MCF 10A (cell line): ENCODE data around the gene LRIG3. TPM values are rescaled to one million over a fixed set of nuclear protein-coding genes. Genes with fewer than 3 reads are reported as not detected.
A peak's percentile ranks its signal among the peaks of the same experiment; 100 is the strongest.

ENCODE experiments used
- BruUV-seq: library from RNA; stranded (reverse); fragments of 400-500 nt; replicated peaks from 2 replicates; lab custom pipeline; 2021; lab: Mats Ljungman, UMichigan
- CTCF ChIA-PET: fragments of 300-600 bp; sonication (Branson Sonifier 250); formaldehyde crosslinking; extraction: SDS; loops from one replicate; lab custom pipeline; 2021; ENCODE audit warnings: antibody characterized with exemption, inconsistent platforms; lab: Yijun Ruan, JAX
- POLR2A ChIA-PET: fragments of 300-600, 350-650 bp; sonication (Branson Sonifier 250); formaldehyde crosslinking; extraction: SDS; loops from one replicate; lab custom pipeline; 2020; ENCODE audit warnings: antibody characterized with exemption, inconsistent platforms; lab: Yijun Ruan, JAX
- DNase-seq: peaks from one replicate; pipeline ENCODE4 v3.0.0-alpha.2; 2018; ENCODE audit not compliant: unreplicated experiment
- H3K27ac Mint-ChIP-seq: one replicate; pipeline ENCODE4 v1.8.0; 2022; ENCODE audit warnings: mild to moderate bottlenecking, low read depth, mixed read lengths; ENCODE audit not compliant: unreplicated experiment
- H3K27me3 Mint-ChIP-seq: one replicate; pipeline ENCODE4 v1.8.0; 2022; ENCODE audit warnings: mixed read lengths; ENCODE audit not compliant: insufficient read depth, unreplicated experiment
- H3K36me3 Mint-ChIP-seq: one replicate; pipeline ENCODE4 v1.8.0; 2022; ENCODE audit warnings: mild to moderate bottlenecking, moderate library complexity, mixed read lengths; ENCODE audit not compliant: insufficient read depth, unreplicated experiment
- H3K4me1 Mint-ChIP-seq: one replicate; pipeline ENCODE4 v1.8.0; 2022; ENCODE audit warnings: mixed read lengths; ENCODE audit not compliant: insufficient read depth, unreplicated experiment
- H3K4me3 Mint-ChIP-seq: one replicate; pipeline ENCODE4 v1.8.0; 2022; ENCODE audit warnings: mild to moderate bottlenecking, moderate library complexity, mixed read lengths; ENCODE audit not compliant: unreplicated experiment
- H3K9me3 Mint-ChIP-seq: one replicate; pipeline ENCODE4 v1.8.0; 2022; ENCODE audit warnings: mixed read lengths; ENCODE audit not compliant: unreplicated experiment
- intact Hi-C: fragments of 100-400 bp; cut with micrococcal nuclease; formaldehyde crosslinking; loops from 2 replicates; pipeline ENCODE4 v1.14.1; 2022
- total RNA-seq: library from RNA; stranded (reverse); gene quantifications from 2 replicates; pipeline ENCODE4 v1.2.3, GENCODE V29; 2022
- TF ChIP-seq, protein P1 (sequence below): fragments of 200-600 bp; IDR thresholded peaks from one replicate; pipeline ENCODE4 v1.8.0; 2022; ENCODE audit warnings: antibody characterized with exemption, mild to moderate bottlenecking; ENCODE audit not compliant: unreplicated experiment

Gene LRIG3
- total RNA-seq, 1 experiment from 2014 or later: 41.5 TPM

DNA sequence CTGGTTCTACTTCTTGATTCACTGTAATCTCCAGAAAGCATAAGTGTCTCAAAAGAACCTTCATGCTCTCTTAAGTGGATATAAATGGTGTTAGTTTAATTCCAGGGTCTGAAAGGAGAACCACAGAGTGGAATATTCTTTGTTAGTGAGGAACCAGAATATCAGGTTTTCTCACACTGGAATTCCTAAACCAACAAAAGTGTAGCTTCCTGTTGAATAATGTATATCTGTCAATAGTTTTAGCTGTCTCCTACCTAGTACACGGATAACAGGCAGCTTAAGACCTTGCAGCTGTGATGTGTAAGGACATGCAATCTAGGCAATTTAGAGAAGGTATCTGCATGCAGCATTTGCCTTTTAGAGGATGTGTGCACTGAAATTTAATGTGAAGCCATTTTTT, 24.0 kb downstream of the LRIG3 start:
- TF ChIP-seq, protein P1, sequence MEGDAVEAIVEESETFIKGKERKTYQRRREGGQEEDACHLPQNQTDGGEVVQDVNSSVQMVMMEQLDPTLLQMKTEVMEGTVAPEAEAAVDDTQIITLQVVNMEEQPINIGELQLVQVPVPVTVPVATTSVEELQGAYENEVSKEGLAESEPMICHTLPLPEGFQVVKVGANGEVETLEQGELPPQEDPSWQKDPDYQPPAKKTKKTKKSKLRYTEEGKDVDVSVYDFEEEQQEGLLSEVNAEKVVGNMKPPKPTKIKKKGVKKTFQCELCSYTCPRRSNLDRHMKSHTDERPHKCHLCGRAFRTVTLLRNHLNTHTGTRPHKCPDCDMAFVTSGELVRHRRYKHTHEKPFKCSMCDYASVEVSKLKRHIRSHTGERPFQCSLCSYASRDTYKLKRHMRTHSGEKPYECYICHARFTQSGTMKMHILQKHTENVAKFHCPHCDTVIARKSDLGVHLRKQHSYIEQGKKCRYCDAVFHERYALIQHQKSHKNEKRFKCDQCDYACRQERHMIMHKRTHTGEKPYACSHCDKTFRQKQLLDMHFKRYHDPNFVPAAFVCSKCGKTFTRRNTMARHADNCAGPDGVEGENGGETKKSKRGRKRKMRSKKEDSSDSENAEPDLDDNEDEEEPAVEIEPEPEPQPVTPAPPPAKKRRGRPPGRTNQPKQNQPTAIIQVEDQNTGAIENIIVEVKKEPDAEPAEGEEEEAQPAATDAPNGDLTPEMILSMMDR: no peak
- Mint-ChIP-seq H3K27me3 (no peaks in the 10 kb centered on the region), H3K27ac (no peak overlapping the region), H3K4me1 (peaks cover 24% of the 10 kb centered on the region), H3K9me3 (no peaks in the 10 kb centered on the region), H3K4me3 (no peak overlapping the region), H3K36me3 (peaks cover 92% of the 10 kb centered on the region)
- ChIA-PET CTCF (interaction anchor here (1.2 kb wide), 1 partner anchor 10 kb away, joined by 3 read pairs; no protein-coding TSS in a partner anchor), POLR2A (interaction anchor here (1.0 to 1.5 kb wide), 3 partner anchors 15 to 23 kb away, joined by 3 to 4 read pairs (median 3); no protein-coding TSS in a partner anchor)
- BruUV-seq: no TSS peak
- no peak for DNase-seq
- intact Hi-C loops: no loop called here

DNA sequence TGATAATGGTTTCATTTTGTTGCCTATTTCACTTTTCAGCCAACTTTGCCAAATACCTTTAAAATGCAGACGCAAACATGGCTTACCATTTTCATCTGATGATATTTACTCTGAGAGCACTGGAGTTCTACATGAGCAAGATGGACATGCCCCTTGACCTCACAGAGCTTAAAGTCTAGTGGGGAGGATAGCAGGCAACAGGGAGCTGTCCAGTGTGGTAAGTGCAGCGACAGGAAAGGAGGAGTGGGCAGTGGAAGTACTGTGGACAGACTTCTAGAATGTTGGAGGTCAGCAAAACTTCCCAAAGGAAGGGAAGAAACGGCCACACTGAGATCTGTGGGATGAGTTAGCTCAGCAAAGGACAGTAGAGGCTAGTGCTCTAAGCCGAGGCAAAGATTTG, 25.3 kb downstream of the LRIG3 start:
- BruUV-seq: no TSS peak
- H3K36me3 Mint-ChIP-seq: peaks cover 86% of the 10 kb centered on the region
- no peaks in the 10 kb centered on the region for H3K9me3 Mint-ChIP-seq
- CTCF ChIA-PET: no interaction called here
- H3K4me1 Mint-ChIP-seq: peaks cover 24% of the 10 kb centered on the region
- intact Hi-C loops: no loop called here
- H3K4me3 Mint-ChIP-seq: no peak overlapping the region
- no peaks in the 10 kb centered on the region for H3K27me3 Mint-ChIP-seq
- POLR2A ChIA-PET: interaction anchor here (1.1 to 1.7 kb wide), 2 partner anchors 15 to 184 kb away, joined by 5 to 6 read pairs; no protein-coding TSS in a partner anchor
- no peak overlapping the region for H3K27ac Mint-ChIP-seq
- TF ChIP-seq, protein P1: no peak
- no peak for DNase-seq

DNA sequence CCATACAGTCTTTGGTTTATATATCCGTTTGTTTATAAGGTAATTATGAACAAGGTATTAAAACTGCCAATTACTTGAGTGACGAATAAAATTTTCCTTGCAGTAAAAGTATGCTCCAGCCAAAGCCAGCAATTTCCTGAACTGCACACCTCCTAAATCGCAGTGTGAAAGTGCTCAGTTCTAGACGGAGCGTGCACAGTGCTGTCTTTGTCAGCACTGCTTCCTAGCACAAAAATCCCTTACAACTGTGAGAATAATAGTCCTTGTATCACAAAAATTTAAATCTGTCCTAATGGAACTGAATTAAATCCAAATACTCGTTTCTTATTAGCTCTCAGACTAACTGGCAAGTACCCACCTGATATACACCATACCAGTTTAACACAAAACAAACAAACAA, 26.3 kb downstream of the LRIG3 start:
- no peak for DNase-seq
- Mint-ChIP-seq H3K4me1 (peaks cover 24% of the 10 kb centered on the region), H3K4me3 (no peak overlapping the region), H3K27ac (no peak overlapping the region), H3K36me3 (peaks cover 86% of the 10 kb centered on the region), H3K27me3 (no peaks in the 10 kb centered on the region), H3K9me3 (no peaks in the 10 kb centered on the region)
- intact Hi-C loops: no loop called here
- POLR2A ChIA-PET: interaction anchor here (1.1 to 2.5 kb wide), 6 partner anchors 13 to 354 kb away, joined by 3 to 15 read pairs (median 4); no protein-coding TSS in a partner anchor
- CTCF ChIA-PET: interaction anchor here (0.6 to 1.0 kb wide), 2 partner anchors 21 to 175 kb away, joined by 3 read pairs; no protein-coding TSS in a partner anchor
- no TSS peak for BruUV-seq
- TF ChIP-seq, protein P1: no peak

DNA sequence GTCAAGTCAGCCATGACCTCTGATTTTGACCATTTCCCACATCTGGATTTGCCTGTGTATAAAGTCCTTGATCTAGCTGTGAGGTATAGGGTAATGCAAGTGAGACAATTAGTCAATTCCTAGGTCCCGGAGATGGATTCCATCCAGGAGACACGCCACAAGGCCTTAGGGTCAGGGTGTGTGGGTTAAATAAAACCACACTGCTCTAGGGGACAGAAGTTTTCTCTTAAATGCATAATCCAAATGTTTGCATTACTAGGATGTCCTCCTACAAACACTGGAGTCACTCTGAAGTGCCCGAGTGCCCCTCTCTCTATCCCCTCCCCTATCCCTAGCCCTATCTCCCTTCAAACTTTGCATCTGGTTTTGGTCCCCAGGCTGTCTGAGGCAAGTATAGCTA, 26.8 kb downstream of the LRIG3 start:
- ChIA-PET POLR2A (interaction anchor here (1.1 to 2.5 kb wide), 5 partner anchors 14 to 353 kb away, joined by 3 to 15 read pairs (median 4); no protein-coding TSS in a partner anchor), CTCF (interaction anchor here (0.6 to 1.0 kb wide), 3 partner anchors 20 to 191 kb away, joined by 3 to 4 read pairs (median 3); no protein-coding TSS in a partner anchor)
- DNase-seq: peak; percentile 7
- no peaks in the 10 kb centered on the region for H3K9me3 Mint-ChIP-seq
- peaks cover 24% of the 10 kb centered on the region for H3K4me1 Mint-ChIP-seq
- H3K36me3 Mint-ChIP-seq: peaks cover 86% of the 10 kb centered on the region
- no TSS peak for BruUV-seq
- TF ChIP-seq, protein P1: no peak
- no peak overlapping the region for H3K4me3 Mint-ChIP-seq
- no peaks in the 10 kb centered on the region for H3K27me3 Mint-ChIP-seq
- H3K27ac Mint-ChIP-seq: no peak overlapping the region
- intact Hi-C loops: no loop called here
